Loucy (cell line): ENCODE data around the gene MMP24.

Source experiments
- CTCF ChIP-seq: fragments of 200-600 bp; sonication (generic); conservative IDR thresholded peaks from 2 replicates; pipeline ENCODE4 v1.5.1; 2014; ENCODE audit warnings: mild to moderate bottlenecking, antibody characterized with exemption, low read length
- EZH2phosphoT487 ChIP-seq: fragments of 200-600 bp; IDR thresholded peaks from 2 replicates; pipeline ENCODE4 v1.6.1; 2018; ENCODE audit warnings: antibody characterized with exemption, mild to moderate bottlenecking, moderate library complexity, borderline replicate concordance

- TF ChIP-seq CTCF (no peak), EZH2phosphoT487 (no peak)
Observed at GRCh38 chr20:35226126-35226883, at the start of gene MMP24.
